Stimulated activated CD8-positive, alpha-beta memory T cell treated with anti-CD3 and anti-CD28 coated beads, Interleukin-4, amount 100 ng/mL, for 4 hours (primary cell): ENCODE data around the gene USP33.
"Not testable (repeated sequence)": the region's sequence is repeated elsewhere in the genome, so short reads cannot be mapped to it uniquely, and the experiment has no call there.

Source experiments
- DNase-seq, 2 donors: peaks; one replicate each; pipeline ENCODE4 v3.0.0-alpha.2; 2020; ENCODE audit warnings: low read depth in 2 of 2, low spot score in 1 of 2

The USP33 gene

GRCh38 chr1:77673030-77673429, 86.6 kb downstream of the USP33 start:
- DNase-seq: no peak

- no peak for DNase-seq
Measured at GRCh38 chr1:77672374-77672773, 87.3 kb downstream of the USP33 start.

- DNase-seq: no peak
Measured at GRCh38 chr1:77671836-77672235, 87.8 kb downstream of the USP33 start.

GRCh38 chr1:77670330-77670729, 89.3 kb downstream of the USP33 start:
- DNase-seq: no peak

- DNase-seq: no peak
Measured at GRCh38 chr1:77668924-77669449, 90.7 kb downstream of the USP33 start.

- DNase-seq: no peak
Measured at GRCh38 chr1:77664939-77665516, 94.6 kb downstream of the USP33 start.

- no peak for DNase-seq
Measured at GRCh38 chr1:77661696-77662095, 98.0 kb downstream of the USP33 start.

GRCh38 chr1:77659879-77660593, 99.6 kb downstream of the USP33 start:
- no peak for DNase-seq

- no peak for DNase-seq
Measured at GRCh38 chr1:77658271-77658670, 101.4 kb downstream of the USP33 start.

GRCh38 chr1:77655431-77655974, 104.1 kb downstream of the USP33 start:
- no peak for DNase-seq

- no peak for DNase-seq
Measured at GRCh38 chr1:77652970-77653516, 106.6 kb downstream of the USP33 start.

GRCh38 chr1:77652268-77652667, 107.4 kb downstream of the USP33 start:
- no peak for DNase-seq

- no peak for DNase-seq
Measured at GRCh38 chr1:77649127-77649526, 110.5 kb downstream of the USP33 start.

- not testable (repeated sequence) for DNase-seq
Measured at GRCh38 chr1:77646224-77646623, 113.4 kb downstream of the USP33 start.
